Esophagus squamous epithelium (tissue), 5 donors: Measurements from ENCODE around the gene LINGO3. TPM values are rescaled to one million over a fixed set of nuclear protein-coding genes. Genes with fewer than 3 reads are reported as not detected.
"Not testable (repeated sequence)": the region's sequence is repeated elsewhere in the genome, so short reads cannot be mapped to it uniquely, and the experiment has no call there.

ENCODE experiments used
- DNase-seq: peaks from one replicate; lab custom pipeline; 2025; lab: John Stamatoyannopoulos, UW
- H3K27ac ChIP-seq, 4 donors: fragments of 200-600 bp; sonication (generic); one replicate each; pipeline ENCODE4 v1.5.1; 2016 to 2019; ENCODE audit warnings: mild to moderate bottlenecking in 1 of 4
- H3K27me3 ChIP-seq, 4 donors: fragments of 200-600 bp; sonication (generic); 1 replicate in 3 of 4; 2 replicates in 1 of 4; pipeline versions ENCODE4 v1.5.1 to v1.6.0; 2017 to 2021; ENCODE audit warnings: antibody characterized with exemption in 1 of 4
- H3K36me3 ChIP-seq, 3 donors: fragments of 200-600 bp; sonication (generic); one replicate each; pipeline ENCODE4 v1.5.1; 2016 to 2019
- H3K4me1 ChIP-seq, 3 donors: fragments of 200-600 bp; sonication (generic); one replicate each; pipeline ENCODE4 v1.5.1; 2017 to 2019
- H3K4me3 ChIP-seq, 4 donors: fragments of 200-600 bp; sonication (generic); 1 replicate in 3 of 4; 2 replicates in 1 of 4; pipeline ENCODE4 v1.5.1; 2016 to 2019; ENCODE audit warnings: mild to moderate bottlenecking in 2 of 4, moderate library complexity in 1 of 4
- H3K9me3 ChIP-seq, 3 donors: fragments of 200-600 bp; sonication (generic); one replicate each; pipeline ENCODE4 v1.5.1; 2016 to 2019
- CTCF ChIP-seq, 6 experiments: fragments of 450-650 bp in 4 of 6; fragments of 200-600 bp in 2 of 6; sonication (generic) in 2 of 6; IDR thresholded peaks; one replicate each; pipeline ENCODE4 v1.5.1; 2016 to 2019; ENCODE audit warnings: antibody characterized with exemption in 6 of 6, mild to moderate bottlenecking in 4 of 6, moderate library complexity in 4 of 6
- POLR2A ChIP-seq, 4 donors: fragments of 450-650 bp; IDR thresholded peaks; one replicate each; pipeline ENCODE4 v1.6.1; 2017; ENCODE audit warnings: antibody characterized with exemption in 4 of 4, mild to moderate bottlenecking in 4 of 4, moderate library complexity in 3 of 4
- WGBS, 2 donors: methylation state at CpG; one replicate each; pipeline ENCODE4 v1.1.5; 2018; 5-methylcytosine and 5-hydroxymethylcytosine counted together
- intact Hi-C: fragments of 100-400 bp; cut with DNase I; formaldehyde crosslinking; loops from one replicate; pipeline ENCODE4 v1.15.0; 2022
- total RNA-seq, 4 donors: library from RNA; depleted of rRNA; stranded (reverse); fragments of >200 nt; gene quantifications; one replicate each; pipeline ENCODE4 v1.1.0, GENCODE V29; 2016
- donor health status: DM: yes; HTN: yes; CAD: no.

Gene LINGO3
- total RNA-seq, 4 donors from 2014 or later = 0.09 TPM; not detected in 3

DNA sequence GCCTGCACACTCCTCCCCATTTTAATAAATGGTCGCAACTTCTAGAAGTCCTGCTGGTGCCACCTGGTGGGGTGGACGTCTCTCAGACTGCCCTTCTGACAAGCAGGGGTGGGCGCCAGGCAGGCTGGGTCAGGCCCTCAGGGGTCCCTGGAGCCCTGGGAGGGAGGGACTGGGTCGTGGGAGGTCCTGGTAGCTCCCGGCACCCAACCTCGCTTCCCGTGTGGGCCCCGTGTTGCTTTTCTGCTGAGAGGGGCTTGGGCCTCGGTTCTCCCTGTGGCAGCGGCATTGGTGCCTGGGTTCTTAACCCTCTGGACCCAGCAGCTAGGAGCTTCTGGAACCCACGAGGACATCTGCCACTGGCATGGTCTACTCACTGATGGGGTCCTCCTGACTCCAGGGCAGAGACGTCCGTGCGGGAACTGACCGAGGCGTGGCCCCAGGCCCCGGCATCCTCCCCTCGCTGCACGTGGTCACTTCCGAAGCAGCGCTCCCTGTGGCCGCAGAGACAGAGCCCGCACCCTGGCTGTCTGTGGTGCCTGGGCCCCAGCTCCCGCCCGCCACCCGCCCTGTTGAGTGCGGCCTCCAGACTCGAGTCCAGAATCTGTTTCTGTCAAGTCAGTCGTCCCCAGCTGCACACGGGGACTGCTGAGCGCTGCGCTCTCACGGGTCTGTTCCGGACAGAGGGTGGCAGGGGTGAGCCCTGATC is 46.1 kb upstream of the LINGO3 start:
- H3K4me3 ChIP-seq = no peak overlapping the region
- TF ChIP-seq POLR2A (IDR thresholded peaks at IDR 0.05) = no peak
- TF ChIP-seq CTCF (IDR thresholded peaks at IDR 0.05) = no peak
- H3K4me1 ChIP-seq = no peaks in the 10 kb centered on the region
- intact Hi-C loops = no loop called here
- peaks cover 10 to 58% (median 12%) of the 10 kb centered on the region in 3 donors for H3K36me3 ChIP-seq
- no peak overlapping the region for H3K27ac ChIP-seq
- WGBS, 2 donors = 95% methylated on average over 14 of the region's 34 CpGs; no CpG with 5 or more reads in 1 of the 2 donors
- H3K27me3 ChIP-seq = peaks cover 0 to 8% (median 0%) of the 10 kb centered on the region in 4 donors
- H3K9me3 ChIP-seq = no peaks in the 10 kb centered on the region
- DNase-seq = no peak

- H3K4me3 ChIP-seq = no peak overlapping the region
- no peak for DNase-seq
- H3K27ac ChIP-seq = no peak overlapping the region
- peaks cover 0 to 1% (median 0%) of the 10 kb centered on the region in 4 donors for H3K27me3 ChIP-seq
- 61 to 100% methylated on average over 1 to 5 of the region's 45 CpGs for WGBS, 2 donors
- H3K4me1 ChIP-seq = no peaks in the 10 kb centered on the region
- no peaks in the 10 kb centered on the region for H3K9me3 ChIP-seq
- H3K36me3 ChIP-seq = peaks cover 10 to 65% (median 18%) of the 10 kb centered on the region in 3 donors
- intact Hi-C loops = no loop called here
- TF ChIP-seq CTCF (IDR thresholded peaks at IDR 0.05) = no peak
- TF ChIP-seq POLR2A (IDR thresholded peaks at IDR 0.05) = no peak
These were observed 45.4 kb upstream of the LINGO3 start for GRCh38 chr19:2353159-2353886.

DNA sequence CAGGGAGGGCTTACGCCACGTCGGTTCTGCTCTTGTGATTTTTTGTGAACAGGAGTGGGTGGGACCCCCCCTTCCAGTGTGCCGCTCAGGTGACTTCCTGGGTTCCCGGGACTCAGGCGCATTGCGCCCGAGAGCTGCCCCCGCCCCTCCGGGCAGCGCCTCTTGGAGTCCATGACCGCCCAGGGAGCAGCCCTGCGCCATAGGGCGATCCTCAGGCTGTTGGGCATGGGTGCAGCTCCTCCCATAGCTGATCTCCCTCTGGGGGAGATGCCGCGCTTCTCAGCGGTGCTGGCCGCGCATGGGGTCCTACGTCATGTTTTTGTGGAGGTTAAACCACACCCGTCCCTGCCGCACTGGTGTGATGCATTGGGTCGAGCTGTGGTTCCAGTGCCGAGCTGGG is 44.2 kb upstream of the LINGO3 start:
- no peaks in the 10 kb centered on the region for H3K27me3 ChIP-seq
- H3K9me3 ChIP-seq = no peaks in the 10 kb centered on the region
- peaks cover 10 to 65% (median 18%) of the 10 kb centered on the region in 3 donors for H3K36me3 ChIP-seq
- no peak for DNase-seq
- no peaks in the 10 kb centered on the region for H3K4me1 ChIP-seq
- 90% methylated on average over 2 of the region's 24 CpGs; no CpG with 5 or more reads in 1 of the 2 donors for WGBS, 2 donors
- intact Hi-C loops = no loop called here
- no peak overlapping the region for H3K27ac ChIP-seq
- H3K4me3 ChIP-seq = no peak overlapping the region
- TF ChIP-seq CTCF (IDR thresholded peaks at IDR 0.05) = no peak
- TF ChIP-seq POLR2A (IDR thresholded peaks at IDR 0.05) = no peak

DNA sequence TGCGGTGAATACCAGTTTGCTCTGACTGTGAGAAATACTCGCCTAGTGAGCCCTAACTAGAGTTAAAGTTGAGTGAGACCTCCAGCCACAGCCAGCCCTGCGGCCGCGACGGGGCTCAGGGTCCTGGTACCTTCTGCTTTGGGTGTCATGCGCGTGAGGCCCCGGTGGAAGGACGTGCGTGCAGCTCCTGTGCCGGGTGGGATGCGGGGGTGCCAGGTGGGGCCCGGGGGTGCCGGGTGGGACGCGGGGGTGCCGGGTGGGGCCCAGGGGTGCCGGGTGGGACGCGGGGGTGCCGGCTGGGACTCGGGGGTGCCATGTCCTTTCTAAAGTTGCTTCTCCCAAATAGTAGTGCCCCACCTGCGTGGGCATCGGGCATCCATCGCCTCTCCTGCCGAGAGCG is 43.6 kb upstream of the LINGO3 start:
- Histone ChIP-seq H3K36me3 (peaks cover 10 to 69% (median 18%) of the 10 kb centered on the region in 3 donors), H3K27me3 (no peaks in the 10 kb centered on the region), H3K4me3 (no peak overlapping the region), H3K27ac (no peak overlapping the region), H3K4me1 (no peaks in the 10 kb centered on the region), H3K9me3 (no peaks in the 10 kb centered on the region)
- no peak for DNase-seq
- intact Hi-C loops = no loop called here
- WGBS, 2 donors = 93% methylated on average over 5 of the region's 28 CpGs; no CpG with 5 or more reads in 1 of the 2 donors
- TF ChIP-seq CTCF (IDR thresholded peaks at IDR 0.05) = no peak
- no peak for TF ChIP-seq POLR2A (IDR thresholded peaks at IDR 0.05)

DNA sequence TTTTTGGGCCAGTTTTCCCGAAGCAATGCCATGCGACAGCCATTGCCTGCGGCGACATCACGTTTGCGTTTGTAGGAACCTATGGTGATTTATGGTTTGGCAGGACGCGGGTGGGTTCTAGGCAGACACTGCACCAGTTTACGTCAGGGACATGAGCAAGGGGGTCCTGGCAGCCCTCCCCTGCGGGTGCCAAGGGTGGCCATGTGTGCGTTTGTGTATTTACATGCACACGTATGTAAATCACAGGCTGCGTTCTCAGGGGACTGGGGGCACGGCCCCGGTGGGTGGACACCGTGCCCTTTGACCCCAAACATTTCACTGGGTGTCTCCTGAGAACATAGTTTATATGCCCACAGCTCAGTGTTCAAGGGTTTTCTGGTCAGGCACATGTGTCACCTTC is 42.7 kb upstream of the LINGO3 start:
- no peak for TF ChIP-seq POLR2A (IDR thresholded peaks at IDR 0.05)
- no peak for TF ChIP-seq CTCF (IDR thresholded peaks at IDR 0.05)
- intact Hi-C loops = no loop called here
- Histone ChIP-seq H3K9me3 (no peaks in the 10 kb centered on the region), H3K36me3 (peaks cover 10 to 75% (median 18%) of the 10 kb centered on the region in 3 donors), H3K4me1 (peaks cover 0 to 6% (median 0%) of the 10 kb centered on the region in 3 donors), H3K27ac (no peak overlapping the region), H3K27me3 (no peaks in the 10 kb centered on the region), H3K4me3 (no peak overlapping the region)
- WGBS, 2 donors = 88 to 100% methylated on average over 11 to 12 of the region's 16 CpGs
- no peak for DNase-seq

GRCh38 chr19:2349818-2350217 is 41.9 kb upstream of the LINGO3 start:
- H3K4me3 ChIP-seq, H3K27me3 ChIP-seq, H3K9me3 ChIP-seq, H3K27ac ChIP-seq, intact Hi-C loops, H3K4me1 ChIP-seq, DNase-seq: not testable (repeated sequence)
- peaks cover 10 to 75% (median 18%) of the 10 kb centered on the region in 3 donors for H3K36me3 ChIP-seq
- WGBS, 2 donors = 92% methylated on average over 24 of the region's 24 CpGs
